Panc1 (cell line): ENCODE measurements around the gene NHSL1. TPM values are rescaled to one million over a fixed set of nuclear protein-coding genes. Genes with fewer than 3 reads are reported as not detected.

ENCODE experiments used
- ATAC-seq: fragments of 200-7000 bp; cut with Tn5 transposase; 2 replicates; pipeline ENCODE4 v1.9.1; 2020; ENCODE audit warnings: mild to moderate bottlenecking, moderate library complexity
- BruUV-seq: library from RNA; stranded (reverse); fragments of 400-500 nt; replicated peaks from 2 replicates; lab custom pipeline; 2021; lab: Mats Ljungman, UMichigan
- CTCF ChIA-PET: fragments of 300-600 bp; sonication (Branson Sonifier 250); formaldehyde crosslinking; loops from one replicate; lab custom pipeline; 2022; ENCODE audit warnings: antibody characterized with exemption; lab: Charles Lee
- POLR2A ChIA-PET: fragments of 300-600 bp; sonication (Branson Sonifier 250); formaldehyde crosslinking; loops from one replicate; lab custom pipeline; 2022; ENCODE audit warnings: antibody characterized with exemption; lab: Charles Lee
- DNase-seq: peaks from one replicate; pipeline ENCODE4 v3.0.0-alpha.2; 2010; ENCODE audit warnings: low read depth, low spot score
- H3K27ac ChIP-seq: 2 replicates; pipeline ENCODE4 v1.5.1; 2011; ENCODE audit warnings: mild to moderate bottlenecking, low read length, inconsistent platforms
- H3K27me3 ChIP-seq: fragments of 200-500 bp; sonication (Bioruptor generic); 2 replicates; pipeline ENCODE4 v1.6.0; 2014; ENCODE audit warnings: low read length, inconsistent platforms; ENCODE audit not compliant: control insufficient read depth, insufficient read depth
- H3K36me3 ChIP-seq: fragments of 200-500 bp; sonication (Bioruptor generic); 2 replicates; pipeline ENCODE4 v1.5.1; 2014; ENCODE audit warnings: inconsistent platforms, mild to moderate bottlenecking, low read length, moderate library complexity; ENCODE audit not compliant: control insufficient read depth, insufficient read depth
- H3K4me1 ChIP-seq: 2 replicates; pipeline ENCODE4 v1.5.1; 2011; ENCODE audit warnings: inconsistent platforms, mild to moderate bottlenecking, low read length, moderate library complexity; ENCODE audit not compliant: control insufficient read depth, insufficient read depth
- H3K4me3 ChIP-seq, 2 experiments: 2 replicates each; pipeline ENCODE4 v1.5.1; 2011 to 2012; ENCODE audit warnings: low read depth in 2 of 2, low read length in 2 of 2, mild to moderate bottlenecking in 2 of 2, inconsistent platforms in 1 of 2, moderate library complexity in 1 of 2
- H3K9me3 ChIP-seq: fragments of 200-500 bp; sonication (Bioruptor generic); 2 replicates; pipeline ENCODE4 v1.5.1; 2014; ENCODE audit warnings: low read depth, mild to moderate bottlenecking, inconsistent platforms, low read length, moderate library complexity; ENCODE audit not compliant: control insufficient read depth, insufficient read depth
- POLR2AphosphoS5 ChIP-seq: IDR thresholded peaks from 2 replicates; pipeline ENCODE4 v1.6.1; 2012; ENCODE audit warnings: mild to moderate bottlenecking, low read depth, low read length, moderate library complexity
- REST ChIP-seq, 2 experiments: IDR thresholded peaks; 2 replicates each; pipeline ENCODE4 v1.6.1; 2011 to 2012; ENCODE audit warnings: low read depth in 2 of 2, control low read depth in 1 of 2, low read length in 1 of 2, mild to moderate bottlenecking in 1 of 2, moderate library complexity in 1 of 2; ENCODE audit not compliant: insufficient read depth in 1 of 2
- SIN3A ChIP-seq: IDR thresholded peaks from 2 replicates; pipeline ENCODE4 v1.6.1; 2012; ENCODE audit warnings: low read depth, mild to moderate bottlenecking, low read length, moderate library complexity, borderline replicate concordance; ENCODE audit not compliant: insufficient read depth
- TCF7L2 ChIP-seq: IDR thresholded peaks from 2 replicates; pipeline ENCODE4 v1.6.1; 2011; ENCODE audit warnings: mild to moderate bottlenecking, low read depth, low read length, inconsistent platforms
- in situ Hi-C: cut with HindIII; loops from 2 replicates; pipeline ENCODE4 v1.10.0; 2016; ENCODE audit warnings: low sequenced_read_pairs, low pct_unique_long_range_greater_than_20kb
- intact Hi-C: fragments of 100-400 bp; cut with micrococcal nuclease; formaldehyde crosslinking; loops from one replicate; pipeline ENCODE4 v1.10.0; 2022; ENCODE audit not compliant: unreplicated experiment
- total RNA-seq: library from RNA; stranded (reverse); gene quantifications from one replicate; pipeline ENCODE4 v1.2.1, GENCODE V29; 2021; ENCODE audit not compliant: unreplicated experiment
- TF ChIP-seq, protein P1 (sequence below): fragments of 450-650 bp; IDR thresholded peaks from 2 replicates; pipeline ENCODE4 v1.5.1; 2017; ENCODE audit warnings: mild to moderate bottlenecking

Gene NHSL1
- total RNA-seq, 1 experiment from 2014 or later: 20.6 TPM

DNA sequence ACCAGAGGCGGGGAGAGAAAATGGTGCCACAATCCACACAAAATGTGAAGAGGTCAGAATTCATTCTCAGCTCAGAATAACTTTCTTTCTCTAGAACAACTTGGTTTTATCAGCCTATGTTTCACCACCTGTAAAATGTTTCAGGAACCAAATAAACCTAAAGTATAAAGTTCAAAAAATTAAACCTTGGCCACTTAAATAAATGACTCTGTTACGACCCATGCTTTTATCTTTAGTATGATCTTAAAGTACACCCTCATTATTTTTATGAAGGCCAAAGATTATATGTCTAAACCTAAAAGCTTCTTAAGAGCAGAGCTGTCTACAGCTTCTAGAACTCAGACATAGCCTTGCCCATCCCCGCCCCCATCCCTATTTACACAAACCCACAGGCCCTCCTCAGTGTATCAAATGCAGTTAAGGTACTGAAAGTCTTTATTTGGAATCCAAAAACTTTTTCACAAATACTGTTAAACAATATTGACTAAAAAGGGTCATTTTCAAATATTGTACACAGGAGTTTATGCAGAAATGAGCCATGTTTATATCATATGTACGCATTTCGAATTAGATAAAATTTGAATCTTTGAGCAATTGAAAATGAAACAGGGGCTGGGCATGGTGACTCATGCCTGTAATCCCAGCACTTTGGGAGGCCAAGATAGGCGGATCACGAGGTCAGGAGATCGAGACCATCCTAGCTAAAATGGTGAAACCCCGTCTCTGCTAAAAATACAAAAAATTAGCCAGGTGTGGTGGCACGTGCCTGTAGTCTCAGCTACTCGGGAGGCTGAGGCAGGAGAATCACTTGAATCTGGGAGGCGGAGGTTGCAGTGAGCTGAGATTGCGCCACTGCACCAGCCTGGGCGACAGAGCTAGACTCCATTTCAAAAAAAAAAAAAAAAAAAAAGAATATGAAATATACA lies 5.7 kb upstream of the NHSL1 start:
- H3K4me1 ChIP-seq: no peaks in the 10 kb centered on the region
- no peaks in the 10 kb centered on the region for H3K36me3 ChIP-seq
- TF ChIP-seq, protein P1, sequence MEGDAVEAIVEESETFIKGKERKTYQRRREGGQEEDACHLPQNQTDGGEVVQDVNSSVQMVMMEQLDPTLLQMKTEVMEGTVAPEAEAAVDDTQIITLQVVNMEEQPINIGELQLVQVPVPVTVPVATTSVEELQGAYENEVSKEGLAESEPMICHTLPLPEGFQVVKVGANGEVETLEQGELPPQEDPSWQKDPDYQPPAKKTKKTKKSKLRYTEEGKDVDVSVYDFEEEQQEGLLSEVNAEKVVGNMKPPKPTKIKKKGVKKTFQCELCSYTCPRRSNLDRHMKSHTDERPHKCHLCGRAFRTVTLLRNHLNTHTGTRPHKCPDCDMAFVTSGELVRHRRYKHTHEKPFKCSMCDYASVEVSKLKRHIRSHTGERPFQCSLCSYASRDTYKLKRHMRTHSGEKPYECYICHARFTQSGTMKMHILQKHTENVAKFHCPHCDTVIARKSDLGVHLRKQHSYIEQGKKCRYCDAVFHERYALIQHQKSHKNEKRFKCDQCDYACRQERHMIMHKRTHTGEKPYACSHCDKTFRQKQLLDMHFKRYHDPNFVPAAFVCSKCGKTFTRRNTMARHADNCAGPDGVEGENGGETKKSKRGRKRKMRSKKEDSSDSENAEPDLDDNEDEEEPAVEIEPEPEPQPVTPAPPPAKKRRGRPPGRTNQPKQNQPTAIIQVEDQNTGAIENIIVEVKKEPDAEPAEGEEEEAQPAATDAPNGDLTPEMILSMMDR: no peak
- TF ChIP-seq POLR2AphosphoS5 (no peak), TCF7L2 (no peak), SIN3A (no peak), REST (IDR thresholded peaks at IDR 0.05; ENCODE audit: insufficient read depth in 1 of 2, low read depth in 2 of 2, low read length in 1 of 2) (no peak)
- ChIA-PET CTCF (interaction anchor here (0.5 kb wide), 1 partner anchor 262 kb away, joined by 8 read pairs; no protein-coding TSS in a partner anchor), POLR2A (no interaction called here)
- ATAC-seq (no peak), DNase-seq (no peak)
- BruUV-seq: no TSS peak
- in situ Hi-C loops: no loop called here
- no peak overlapping the region for H3K4me3 ChIP-seq
- intact Hi-C loops: no loop called here
- H3K27ac ChIP-seq: no peak overlapping the region
- no peaks in the 10 kb centered on the region for H3K27me3 ChIP-seq
- H3K9me3 ChIP-seq: no peaks in the 10 kb centered on the region

GRCh38 chr6:138503881-138504680 lies 4.8 kb upstream of the NHSL1 start:
- Histone ChIP-seq H3K36me3 (no peaks in the 10 kb centered on the region), H3K4me3 (no peak overlapping the region), H3K27ac (no peak overlapping the region), H3K9me3 (no peaks in the 10 kb centered on the region), H3K27me3 (no peaks in the 10 kb centered on the region), H3K4me1 (no peaks in the 10 kb centered on the region)
- intact Hi-C loops: no loop called here
- DNase-seq (no peak), ATAC-seq (no peak)
- BruUV-seq: no TSS peak
- TF ChIP-seq, protein P1: no peak
- TF ChIP-seq SIN3A (no peak), TCF7L2 (no peak), REST (IDR thresholded peaks at IDR 0.05; ENCODE audit: insufficient read depth in 1 of 2, low read depth in 2 of 2, low read length in 1 of 2) (no peak)
- in situ Hi-C loops: no loop called here
- POLR2A ChIA-PET: no interaction called here
- CTCF ChIA-PET: interaction anchor here (0.6 kb wide), 1 partner anchor 340 kb away, joined by 3 read pairs; no protein-coding TSS in a partner anchor
